Transverse colon (tissue), 4 donors: ENCODE results near the gene PPP4R1. TPM values are rescaled to one million over a fixed set of nuclear protein-coding genes. Genes with fewer than 3 reads are reported as not detected.

Experiments
- DNase-seq: peaks from one replicate; pipeline ENCODE4 v3.0.0-alpha.2; 2019
- H3K27ac ChIP-seq, 4 donors: fragments of 200-600 bp; sonication (generic); 2 replicates each; pipeline ENCODE4 v1.5.1; 2016 to 2018; ENCODE audit warnings: inconsistent platforms in 4 of 4
- H3K27me3 ChIP-seq: fragments of 200-600 bp; sonication (generic); 2 replicates; pipeline ENCODE4 v1.5.1; 2017; ENCODE audit warnings: inconsistent platforms
- H3K36me3 ChIP-seq, 4 donors: fragments of 200-600 bp; sonication (generic); 2 replicates each; pipeline ENCODE4 v1.5.1; 2017 to 2019; ENCODE audit warnings: inconsistent platforms in 4 of 4
- H3K4me1 ChIP-seq, 4 donors: fragments of 200-600 bp; sonication (generic); 2 replicates each; pipeline ENCODE4 v1.5.1; 2017 to 2020; ENCODE audit warnings: inconsistent platforms in 4 of 4
- H3K4me3 ChIP-seq, 4 donors: fragments of 200-600 bp; sonication (generic); 1 replicate in 1 of 4; 2 replicates in 3 of 4; pipeline versions ENCODE4 v1.5.1 to v1.6.1; 2017 to 2019; ENCODE audit warnings: inconsistent platforms in 4 of 4
- H3K9me3 ChIP-seq, 2 donors: fragments of 200-600 bp; sonication (generic); 2 replicates each; pipeline ENCODE4 v1.5.1; 2017 to 2019; ENCODE audit warnings: inconsistent platforms in 2 of 2
- CTCF ChIP-seq, 5 experiments: fragments of 200-600 bp in 3 of 5; fragments of 450-650 bp in 2 of 5; sonication (generic) in 3 of 5; IDR thresholded peaks; 1 replicate in 2 of 5; 2 replicates in 3 of 5; pipeline ENCODE4 v1.5.1; 2016 to 2017; ENCODE audit warnings: antibody characterized with exemption in 5 of 5, inconsistent platforms in 3 of 5, mild to moderate bottlenecking in 2 of 5, moderate library complexity in 1 of 5
- EP300 ChIP-seq: sonication (generic); formaldehyde crosslinking; IDR thresholded peaks from one replicate; pipeline ENCODE4 v1.6.1; 2017; ENCODE audit warnings: antibody characterized with exemption, low read depth
- POLR2A ChIP-seq: fragments of 450-650 bp; IDR thresholded peaks from one replicate; pipeline ENCODE4 v1.6.1; 2016; ENCODE audit warnings: antibody characterized with exemption, mild to moderate bottlenecking, moderate library complexity
- POLR2AphosphoS5 ChIP-seq, 3 donors: sonication (generic); formaldehyde crosslinking; IDR thresholded peaks; one replicate each; pipeline ENCODE4 v1.6.1; 2016; ENCODE audit warnings: antibody characterized with exemption in 3 of 3
- WGBS, 2 donors: methylation state at CpG; one replicate each; pipeline ENCODE4 v1.1.5; 2018; ENCODE audit warnings: low coverage in 1 of 2; 5-methylcytosine and 5-hydroxymethylcytosine counted together
- in situ Hi-C, 4 donors: fragments of 200-750 bp; cut with MboI; loops; one replicate each; pipeline versions ENCODE4 v1.15.0 to v1.15.1; 2017; ENCODE audit warnings: low sequenced_read_pairs in 3 of 4, low pct_ligation_motif_present in 1 of 4, low pct_unique_long_range_greater_than_20kb in 1 of 4
- intact Hi-C: fragments of 100-400 bp; cut with DNase I; formaldehyde crosslinking; loops from one replicate; pipeline ENCODE4 v1.15.1; 2023; ENCODE audit warnings: low total_unique reads
- total RNA-seq, 4 donors: library from RNA; depleted of rRNA; stranded (reverse); fragments of >200 nt; gene quantifications; one replicate each; pipeline ENCODE4 v1.1.0, GENCODE V29; 2016

Gene PPP4R1
- total RNA-seq, 4 donors from 2014 or later = 46.0 to 163 (median 79.2) TPM

DNA sequence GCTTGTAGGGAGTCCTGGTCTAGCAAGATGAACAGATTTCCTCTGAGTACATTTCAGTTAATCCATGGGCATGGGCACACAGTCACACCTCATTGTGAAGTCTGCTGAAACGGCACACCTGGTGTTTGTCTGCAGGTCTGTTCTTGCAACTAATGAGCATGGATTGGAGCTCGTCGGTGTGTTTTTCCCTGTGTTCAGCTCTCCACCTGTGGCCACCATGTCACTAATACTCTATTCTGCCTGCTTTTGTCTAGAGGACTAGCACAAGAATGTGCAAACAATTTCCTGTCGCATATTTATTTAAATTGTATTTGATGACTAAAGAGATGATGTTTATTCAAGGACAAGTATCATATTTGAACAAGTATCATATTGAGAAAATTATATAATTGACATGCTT lies 24.5 kb upstream of the PPP4R1 start:
- H3K9me3 ChIP-seq = peaks cover 0 to 3% of the 10 kb centered on the region in 2 donors
- H3K27ac ChIP-seq = no peak overlapping the region
- TF ChIP-seq CTCF (IDR thresholded peaks at IDR 0.05) (no peak), POLR2A (no peak), POLR2AphosphoS5 (IDR thresholded peaks at IDR 0.05) (no peak), EP300 (no peak)
- DNase-seq = no peak
- H3K4me1 ChIP-seq = peaks cover 0 to 7% (median 0%) of the 10 kb centered on the region in 4 donors
- no peaks in the 10 kb centered on the region for H3K36me3 ChIP-seq
- 85% methylated on average over 4 of the region's 4 CpGs for WGBS, 2 donors
- intact Hi-C loops = no loop called here
- H3K4me3 ChIP-seq = no peak overlapping the region
- in situ Hi-C loops = no loop called here
- H3K27me3 ChIP-seq = no peaks in the 10 kb centered on the region

DNA sequence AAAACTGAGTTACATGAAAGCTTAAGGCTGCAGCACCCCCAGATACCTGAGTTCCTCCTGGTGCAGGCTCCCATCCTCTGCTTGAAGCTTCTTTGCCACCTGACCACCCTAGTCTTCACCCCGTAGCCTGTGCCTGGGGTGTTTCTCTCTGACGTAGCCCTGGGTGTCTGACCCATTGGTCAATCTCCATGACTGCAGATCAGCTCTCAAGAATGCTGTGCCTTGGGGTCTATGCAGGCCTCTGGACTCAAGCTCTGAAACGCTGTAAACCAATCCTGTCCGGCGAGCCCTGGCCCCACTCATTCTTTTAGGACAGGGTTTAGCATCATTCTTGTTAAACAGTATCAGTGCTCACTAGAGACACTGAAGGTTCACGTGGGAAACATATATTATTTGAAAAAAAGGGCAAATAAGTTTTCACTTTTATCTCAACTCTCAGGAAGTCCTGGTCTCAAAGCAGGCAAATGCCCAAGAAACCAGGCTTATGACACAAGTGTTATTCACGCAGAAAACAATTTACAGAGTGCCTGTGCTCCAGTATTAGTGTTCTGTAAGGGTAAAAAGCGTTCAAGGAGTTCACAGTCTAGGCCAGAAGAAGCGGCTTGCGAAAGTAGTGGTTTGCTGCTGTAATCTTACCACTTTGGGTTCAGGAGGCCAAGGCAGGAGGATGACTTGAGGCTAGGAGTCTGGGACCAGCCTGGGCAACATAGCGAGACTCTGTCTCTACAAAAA lies 22.8 kb upstream of the PPP4R1 start:
- TF ChIP-seq CTCF (IDR thresholded peaks at IDR 0.05) (no peak), EP300 (no peak), POLR2AphosphoS5 (IDR thresholded peaks at IDR 0.05) (no peak), POLR2A (no peak)
- 84% methylated on average over 5 to 11 of the region's 11 CpGs for WGBS, 2 donors
- intact Hi-C loops = no loop called here
- in situ Hi-C loops = no loop called here
- H3K27me3 ChIP-seq = no peaks in the 10 kb centered on the region
- peaks cover 0 to 3% of the 10 kb centered on the region in 2 donors for H3K9me3 ChIP-seq
- H3K4me1 ChIP-seq = no peaks in the 10 kb centered on the region
- no peak for DNase-seq
- no peaks in the 10 kb centered on the region for H3K36me3 ChIP-seq
- H3K4me3 ChIP-seq = no peak overlapping the region
- H3K27ac ChIP-seq = no peak overlapping the region

GRCh38 chr18:9634856-9635255 lies 20.5 kb upstream of the PPP4R1 start:
- H3K4me1 ChIP-seq = no peaks in the 10 kb centered on the region
- no peak overlapping the region for H3K4me3 ChIP-seq
- DNase-seq = no peak
- 91 to 94% methylated on average over 8 of the region's 8 CpGs for WGBS, 2 donors
- peaks cover 7% of the 10 kb centered on the region for H3K27me3 ChIP-seq
- H3K9me3 ChIP-seq = peaks cover 0 to 3% of the 10 kb centered on the region in 2 donors
- H3K27ac ChIP-seq = no peak overlapping the region
- in situ Hi-C loops = no loop called here
- TF ChIP-seq POLR2A = no peak
- no peak for TF ChIP-seq POLR2AphosphoS5 (IDR thresholded peaks at IDR 0.05)
- TF ChIP-seq EP300 = no peak
- TF ChIP-seq CTCF (IDR thresholded peaks at IDR 0.05) = no peak
- intact Hi-C loops = no loop called here
- H3K36me3 ChIP-seq = no peaks in the 10 kb centered on the region

DNA sequence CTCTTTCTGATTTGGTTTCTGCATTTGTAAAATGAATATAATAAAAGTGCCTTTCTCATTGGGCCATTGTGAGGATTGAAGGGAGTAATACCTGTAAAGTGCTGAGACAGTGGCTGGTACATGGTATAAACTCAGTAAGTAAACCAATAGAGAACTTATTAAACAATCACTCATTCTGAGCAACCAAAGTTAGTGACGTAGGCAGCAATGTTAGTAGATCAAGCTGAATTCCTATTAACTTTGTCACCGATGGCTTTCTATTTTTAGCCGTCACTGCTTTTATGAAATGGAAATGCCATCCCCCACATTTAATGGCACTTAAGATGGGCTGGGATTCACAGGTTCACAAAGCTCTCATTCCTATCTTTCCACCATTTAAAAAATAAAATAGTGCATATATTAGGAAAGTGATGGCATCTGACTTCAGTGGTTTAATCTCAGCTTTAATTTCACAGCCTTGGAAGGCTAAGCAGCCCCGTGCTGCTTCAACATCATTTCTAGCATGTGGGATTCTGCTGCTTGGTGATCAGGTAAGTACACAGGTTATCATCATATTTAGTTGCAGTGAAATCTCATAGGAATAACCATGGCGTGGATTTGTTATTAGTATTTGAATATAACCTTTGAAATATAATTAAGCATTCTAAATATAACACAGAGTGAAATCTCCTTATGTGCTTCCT lies 17.6 kb upstream of the PPP4R1 start:
- Histone ChIP-seq H3K4me3 (no peak overlapping the region), H3K27me3 (peaks cover 7% of the 10 kb centered on the region), H3K27ac (no peak overlapping the region), H3K36me3 (no peaks in the 10 kb centered on the region), H3K4me1 (no peaks in the 10 kb centered on the region), H3K9me3 (peaks cover 0 to 3% of the 10 kb centered on the region in 2 donors)
- intact Hi-C loops = no loop called here
- no peak for TF ChIP-seq CTCF (IDR thresholded peaks at IDR 0.05)
- in situ Hi-C loops = no loop called here
- no peak for DNase-seq
- WGBS, 2 donors = 62 to 79% methylated on average over 5 of the region's 5 CpGs
